Stimulated activated CD8-positive, alpha-beta memory T cell treated with anti-CD3 and anti-CD28 coated beads, Interleukin-15, amount 100 ng/mL, for 1 hour (primary cell): Measurements from ENCODE around the gene RPL27A.
"Not testable (repeated sequence)": the region's sequence is repeated elsewhere in the genome, so short reads cannot be mapped to it uniquely, and the experiment has no call there.

Experiments used
- DNase-seq: peaks from one replicate; pipeline ENCODE4 v3.0.0-alpha.2; 2020; ENCODE audit warnings: low read depth

Gene RPL27A

GRCh38 chr11:8682303-8683114 lies at the start of gene RPL27A, which contains the start of gene TRIM66:
TSS of gene RPL27A (plus strand) at chr11:8682792. CDS start at chr11:8682814, 22 bp downstream.
TSS of gene TRIM66 (minus strand) at chr11:8682665. CDS start at chr11:8672274, 10,391 bp downstream.
- peak; percentile 99 for DNase-seq

- DNase-seq = no peak
These were observed 48.1 kb upstream of the RPL27A start for GRCh38 chr11:8634498-8634897.

- DNase-seq = no peak
These were observed 46.5 kb upstream of the RPL27A start for GRCh38 chr11:8636127-8636526.

GRCh38 chr11:8638300-8638699 lies 44.3 kb upstream of the RPL27A start:
- no peak for DNase-seq

GRCh38 chr11:8639655-8640054 lies 42.9 kb upstream of the RPL27A start:
- DNase-seq = no peak

GRCh38 chr11:8640267-8640906 lies 42.2 kb upstream of the RPL27A start:
- no peak for DNase-seq

- DNase-seq = no peak
These were observed 41.3 kb upstream of the RPL27A start for GRCh38 chr11:8641332-8641731.

GRCh38 chr11:8642196-8642841 lies 40.3 kb upstream of the RPL27A start:
- no peak for DNase-seq

GRCh38 chr11:8646873-8647272 lies 35.7 kb upstream of the RPL27A start:
- no peak for DNase-seq

GRCh38 chr11:8649361-8649760 lies 33.2 kb upstream of the RPL27A start:
- DNase-seq = no peak

- DNase-seq = no peak
These were observed 32.1 kb upstream of the RPL27A start for GRCh38 chr11:8650401-8650990.

GRCh38 chr11:8652140-8652539 lies 30.5 kb upstream of the RPL27A start:
- no peak for DNase-seq

GRCh38 chr11:8654503-8654902 lies 28.1 kb upstream of the RPL27A start:
- no peak for DNase-seq

GRCh38 chr11:8656291-8656690 lies 26.3 kb upstream of the RPL27A start:
- DNase-seq = no peak

- no peak for DNase-seq
These were observed 24.1 kb upstream of the RPL27A start for GRCh38 chr11:8658321-8659057.

GRCh38 chr11:8661001-8661795 lies 21.4 kb upstream of the RPL27A start:
- no peak for DNase-seq

GRCh38 chr11:8665222-8665621 lies 17.4 kb upstream of the RPL27A start:
- DNase-seq = no peak

GRCh38 chr11:8670081-8670480 lies 12.5 kb upstream of the RPL27A start:
- not testable (repeated sequence) for DNase-seq

- DNase-seq = no peak
These were observed 11.4 kb upstream of the RPL27A start for GRCh38 chr11:8671193-8671612.

GRCh38 chr11:8671651-8672062 lies 10.9 kb upstream of the RPL27A start:
- no peak for DNase-seq

GRCh38 chr11:8672346-8672745 lies 10.2 kb upstream of the RPL27A start:
- DNase-seq = no peak
